K562 (cell line): ENCODE measurements around the gene ARHGAP30.

Source experiments
- CBX3 ChIP-seq, 2 experiments: IDR thresholded peaks; 1 replicate in 1 of 2; 2 replicates in 1 of 2; pipeline ENCODE4 v1.6.1; 2012; ENCODE audit warnings: inconsistent platforms in 2 of 2, low read length in 2 of 2, borderline replicate concordance in 1 of 2, control low read depth in 1 of 2
- CC2D1A ChIP-seq: fragments of 450-650 bp; IDR thresholded peaks from 2 replicates; pipeline ENCODE4 v1.6.1; 2017; ENCODE audit warnings: mild to moderate bottlenecking
- MYC ChIP-seq, 2 experiments: fragments of 250-450 bp in 1 of 2; sonication (Bioruptor Pico) in 1 of 2; IDR thresholded peaks; 2 replicates each; pipeline versions ENCODE4 v1.5.1 to v1.6.1; 2012 to 2021; ENCODE audit warnings: low read depth in 2 of 2, borderline replicate concordance in 1 of 2, improper control_type of control experiment in 1 of 2, low read length in 1 of 2, mild to moderate bottlenecking in 1 of 2, moderate library complexity in 1 of 2
- POLR2AphosphoS5 ChIP-seq: IDR thresholded peaks from 2 replicates; pipeline ENCODE4 v1.6.1; 2011; ENCODE audit warnings: mild to moderate bottlenecking, low read depth, low read length, moderate library complexity; ENCODE audit not compliant: control insufficient read depth, insufficient read depth
- RAD21 ChIP-seq, 2 experiments: fragments of 250-450 bp in 1 of 2; fragments of 450-650 bp in 1 of 2; sonication (Bioruptor Pico) in 1 of 2; formaldehyde crosslinking in 1 of 2; IDR thresholded peaks in 1 of 2; conservative IDR thresholded peaks in 1 of 2; 2 replicates each; pipeline versions ENCODE4 v1.4.0 to v1.8.0; 2020 to 2022; ENCODE audit warnings: mild to moderate bottlenecking in 2 of 2, moderate library complexity in 1 of 2
- ZNF3 ChIP-seq: fragments of 250-450 bp; sonication (Bioruptor Pico); IDR thresholded peaks from 2 replicates; pipeline ENCODE4 v1.5.0; 2021; ENCODE audit warnings: mild to moderate bottlenecking, moderate library complexity
- ZNF384 ChIP-seq: IDR thresholded peaks from 2 replicates; pipeline ENCODE4 v1.6.1; 2012; ENCODE audit warnings: low read depth, low read length, improper control_type of control experiment
- TF ChIP-seq, protein P1 (sequence below): fragments of 450-650 bp; IDR thresholded peaks from 2 replicates; pipeline ENCODE4 v1.6.1; 2016; ENCODE audit warnings: missing biosample characterization, missing genetic modification characterization

DNA sequence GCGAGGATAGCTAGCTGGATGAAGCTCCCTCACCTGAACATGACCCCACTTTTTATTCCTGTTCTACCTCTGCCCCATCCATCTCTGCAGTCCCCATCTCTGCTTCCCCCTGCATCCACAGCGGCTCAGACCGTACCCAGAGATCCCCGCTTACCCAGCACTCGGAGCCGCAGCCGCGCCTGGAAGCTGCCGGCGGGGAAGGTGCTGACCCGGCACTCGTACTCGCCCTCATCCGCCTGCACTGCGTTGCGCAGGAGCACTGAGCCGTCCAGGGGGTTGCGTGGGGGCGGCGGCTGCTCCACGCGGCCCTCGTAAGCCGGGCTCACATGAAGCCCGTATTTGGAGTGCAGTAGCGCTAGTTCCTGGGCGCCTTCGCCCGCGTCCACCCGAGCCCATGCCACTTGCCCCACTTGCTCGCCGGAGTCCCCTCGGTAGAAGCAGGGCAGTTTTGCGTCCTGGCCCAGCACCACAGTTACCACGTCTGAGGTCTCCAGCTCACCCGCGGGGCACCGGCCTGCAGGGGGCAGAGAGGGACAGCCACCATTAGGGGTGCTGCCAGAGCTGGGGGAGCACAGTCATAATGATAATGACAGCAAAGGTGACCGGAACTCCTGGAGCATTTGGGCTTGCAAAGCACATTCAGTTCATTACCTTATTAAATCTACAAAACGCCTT, 9.9 kb upstream of the ARHGAP30 start:
- TF ChIP-seq RAD21 (CRISPR knock-in tag; conservative IDR thresholded peaks at IDR 0.05 in 1 of 2, IDR thresholded peaks at IDR 0.05 in 1 of 2): no peak
- TF ChIP-seq, protein P1, sequence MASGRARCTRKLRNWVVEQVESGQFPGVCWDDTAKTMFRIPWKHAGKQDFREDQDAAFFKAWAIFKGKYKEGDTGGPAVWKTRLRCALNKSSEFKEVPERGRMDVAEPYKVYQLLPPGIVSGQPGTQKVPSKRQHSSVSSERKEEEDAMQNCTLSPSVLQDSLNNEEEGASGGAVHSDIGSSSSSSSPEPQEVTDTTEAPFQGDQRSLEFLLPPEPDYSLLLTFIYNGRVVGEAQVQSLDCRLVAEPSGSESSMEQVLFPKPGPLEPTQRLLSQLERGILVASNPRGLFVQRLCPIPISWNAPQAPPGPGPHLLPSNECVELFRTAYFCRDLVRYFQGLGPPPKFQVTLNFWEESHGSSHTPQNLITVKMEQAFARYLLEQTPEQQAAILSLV (tag): no peak
- no peak for TF ChIP-seq CC2D1A
- no peak for TF ChIP-seq MYC (IDR thresholded peaks at IDR 0.05; ENCODE audit: low read depth, low read length)
- TF ChIP-seq MYC (CRISPR knock-in tag; IDR thresholded peaks at IDR 0.05; ENCODE audit: borderline replicate concordance, low read depth): no peak
- no peak for TF ChIP-seq CBX3 (IDR thresholded peaks at IDR 0.05; ENCODE audit: borderline replicate concordance in 1 of 2, low read length in 2 of 2)
- TF ChIP-seq ZNF3 (CRISPR knock-in tag): no peak
- TF ChIP-seq ZNF384: no peak
- no peak for TF ChIP-seq POLR2AphosphoS5
